ENCODE data around the gene CSTPP1.

- TF ChIP-seq CTCF (IDR thresholded peaks at IDR 0.05; ENCODE audit: insufficient read depth, low read length) (no peak), REST (IDR thresholded peaks at IDR 0.05; ENCODE audit: insufficient replicate concordance, low read depth) (no peak), POLR2AphosphoS5 (IDR thresholded peaks at IDR 0.05; ENCODE audit: low read depth) (no peak)
Measured at GRCh38 chr11:46958777-46959176, 22.2 kb downstream of the CSTPP1 start.

Data from HL-60 (cell line).